ENCODE measurements around the gene CA9.

Gene CA9

DNA sequence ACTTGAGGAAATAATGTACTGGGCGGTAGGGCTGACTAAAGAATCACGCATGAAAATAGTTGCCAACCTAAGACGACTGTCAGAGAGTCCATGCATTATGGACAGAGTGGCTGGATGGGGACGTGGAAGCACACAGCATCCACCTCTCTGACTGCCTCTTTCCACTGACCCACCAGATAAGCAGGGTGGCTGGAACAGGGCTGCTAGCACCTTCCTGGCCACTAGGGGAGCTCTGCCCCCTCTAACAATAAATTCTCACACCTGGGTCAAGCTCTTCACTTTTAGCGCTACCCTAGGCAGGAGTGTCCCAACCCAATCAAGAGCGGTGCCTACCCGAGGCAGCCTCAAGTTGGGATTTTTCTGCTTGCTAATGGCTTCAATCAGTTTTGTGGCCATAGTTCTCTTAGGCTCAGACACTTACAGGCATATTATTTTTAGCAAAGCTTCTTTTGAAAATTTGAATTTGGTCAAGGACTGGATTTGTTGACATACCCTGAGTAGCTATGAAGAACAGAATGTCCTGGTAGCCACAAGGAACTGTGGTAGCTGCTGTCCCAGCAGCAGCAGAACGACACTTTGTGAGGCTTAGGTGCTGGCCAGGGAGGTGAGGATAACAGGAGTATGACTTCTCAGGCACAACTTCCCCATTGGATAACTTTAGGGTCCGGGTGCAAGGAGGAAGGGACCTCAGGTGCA, 22.9 kb downstream of the CA9 start:
- TF ChIP-seq, protein P1, sequence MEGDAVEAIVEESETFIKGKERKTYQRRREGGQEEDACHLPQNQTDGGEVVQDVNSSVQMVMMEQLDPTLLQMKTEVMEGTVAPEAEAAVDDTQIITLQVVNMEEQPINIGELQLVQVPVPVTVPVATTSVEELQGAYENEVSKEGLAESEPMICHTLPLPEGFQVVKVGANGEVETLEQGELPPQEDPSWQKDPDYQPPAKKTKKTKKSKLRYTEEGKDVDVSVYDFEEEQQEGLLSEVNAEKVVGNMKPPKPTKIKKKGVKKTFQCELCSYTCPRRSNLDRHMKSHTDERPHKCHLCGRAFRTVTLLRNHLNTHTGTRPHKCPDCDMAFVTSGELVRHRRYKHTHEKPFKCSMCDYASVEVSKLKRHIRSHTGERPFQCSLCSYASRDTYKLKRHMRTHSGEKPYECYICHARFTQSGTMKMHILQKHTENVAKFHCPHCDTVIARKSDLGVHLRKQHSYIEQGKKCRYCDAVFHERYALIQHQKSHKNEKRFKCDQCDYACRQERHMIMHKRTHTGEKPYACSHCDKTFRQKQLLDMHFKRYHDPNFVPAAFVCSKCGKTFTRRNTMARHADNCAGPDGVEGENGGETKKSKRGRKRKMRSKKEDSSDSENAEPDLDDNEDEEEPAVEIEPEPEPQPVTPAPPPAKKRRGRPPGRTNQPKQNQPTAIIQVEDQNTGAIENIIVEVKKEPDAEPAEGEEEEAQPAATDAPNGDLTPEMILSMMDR (IDR thresholded peaks at IDR 0.05; ENCODE audit: low read depth, low read length): peak; percentile 91
- no peak overlapping the region for H3K4me3 ChIP-seq (replicated peaks in 1 of 2; ENCODE audit: low read depth in 2 of 2, low read length in 2 of 2)
- peak; percentile 61 to 62 for DNase-seq (ENCODE audit: low read depth in 2 of 2)

DNA sequence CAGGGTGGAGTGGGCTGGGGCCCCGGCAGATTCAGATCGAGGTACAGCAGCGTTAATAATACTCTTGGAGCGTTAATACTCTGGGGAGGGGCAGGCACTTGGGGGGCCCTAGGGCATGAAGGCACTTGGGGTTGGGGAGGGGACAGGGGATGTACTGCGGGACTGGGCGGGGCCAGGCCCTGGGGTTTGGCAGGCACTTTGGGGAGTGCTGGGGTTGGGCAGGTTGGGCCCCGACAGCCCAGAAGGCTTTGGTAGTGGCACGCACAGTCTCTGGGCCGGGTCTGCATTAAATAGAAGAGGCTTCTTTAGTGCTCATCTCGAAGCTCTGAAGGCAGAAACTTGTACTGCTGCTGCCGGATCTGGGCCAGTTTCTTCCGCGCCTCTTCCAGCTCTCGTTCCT, 23.8 kb downstream of the CA9 start:
- no peak for DNase-seq (ENCODE audit: low read depth in 2 of 2)
- TF ChIP-seq, protein P1 (IDR thresholded peaks at IDR 0.05; ENCODE audit: low read depth, low read length): no peak
- H3K4me3 ChIP-seq (replicated peaks in 1 of 2; ENCODE audit: low read depth in 2 of 2, low read length in 2 of 2): no peak overlapping the region

DNA sequence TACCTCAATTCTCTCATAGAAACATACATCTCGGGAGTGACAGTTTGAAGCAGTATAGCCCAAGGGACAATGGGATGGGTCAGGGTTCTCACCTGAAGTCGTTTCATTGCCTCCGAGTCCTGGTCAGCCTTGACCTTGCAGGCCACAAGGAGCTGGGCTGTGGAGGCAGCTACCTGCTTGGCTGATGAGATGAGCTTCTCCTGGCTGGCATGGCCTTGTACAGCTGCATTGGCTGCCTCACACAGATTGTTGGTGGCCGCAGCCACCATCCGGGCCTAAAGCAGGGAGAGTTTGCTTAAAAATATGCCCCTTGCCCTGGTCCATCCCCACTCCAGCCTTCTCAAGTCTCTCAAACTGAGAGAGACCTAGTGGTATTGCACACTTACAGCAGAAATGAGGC, 24.5 kb downstream of the CA9 start:
- no peak overlapping the region for H3K4me3 ChIP-seq (replicated peaks in 1 of 2; ENCODE audit: low read depth in 2 of 2, low read length in 2 of 2)
- DNase-seq (ENCODE audit: low read depth in 2 of 2): no peak
- TF ChIP-seq, protein P1 (IDR thresholded peaks at IDR 0.05; ENCODE audit: low read depth, low read length): no peak

DNA sequence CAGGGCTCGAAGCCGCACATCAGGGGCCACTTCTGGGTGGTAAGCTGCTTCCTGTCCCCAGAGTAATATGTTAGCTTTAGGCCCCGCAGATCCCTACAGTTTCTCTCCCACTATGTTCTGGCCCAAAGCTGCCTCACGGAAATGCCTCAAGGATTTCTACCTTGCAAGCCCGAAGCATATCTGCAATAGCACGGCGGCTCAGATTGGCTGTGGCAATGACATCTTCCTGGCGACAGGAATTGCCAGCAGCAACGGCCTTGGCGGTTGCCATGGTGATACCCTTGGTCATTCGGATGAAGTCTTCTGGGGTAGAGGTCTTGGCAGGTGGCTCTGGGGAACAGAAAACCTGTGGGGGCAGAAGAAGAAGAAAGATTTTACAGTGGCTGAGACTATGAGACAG, 26.3 kb downstream of the CA9 start:
- no peak for DNase-seq (ENCODE audit: low read depth in 2 of 2)
- TF ChIP-seq, protein P1 (IDR thresholded peaks at IDR 0.05; ENCODE audit: low read depth, low read length): no peak

DNA sequence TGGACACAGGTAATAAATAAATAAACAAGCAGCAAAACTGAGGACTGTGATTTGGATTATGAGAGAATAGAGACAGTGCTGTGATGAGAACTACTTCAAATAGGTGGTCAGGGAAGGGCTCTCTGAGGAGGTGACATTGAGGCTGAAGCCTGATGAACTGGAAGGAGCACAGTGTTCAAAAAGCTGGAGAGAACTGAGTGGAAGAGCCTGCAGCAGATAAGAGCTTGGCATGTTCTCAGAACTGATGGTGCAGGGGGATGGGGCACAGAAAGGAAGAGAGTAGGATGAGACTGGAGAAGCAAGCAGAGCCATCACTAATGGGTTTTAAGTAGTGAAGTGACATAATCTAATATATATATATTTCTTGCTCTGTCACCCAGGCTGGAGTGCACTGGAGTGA, 27.2 kb downstream of the CA9 start:
- TF ChIP-seq, protein P1 (IDR thresholded peaks at IDR 0.05; ENCODE audit: low read depth, low read length): no peak
- H3K4me3 ChIP-seq (replicated peaks in 1 of 2; ENCODE audit: low read depth in 2 of 2, low read length in 2 of 2): no peak overlapping the region
- no peak for DNase-seq (ENCODE audit: low read depth in 2 of 2)

More for the DNA sequence above, 26.3 kb downstream of the CA9 start:
- no peak overlapping the region for H3K4me3 ChIP-seq (replicated peaks in 1 of 2; ENCODE audit: low read depth in 2 of 2, low read length in 2 of 2)

DNA sequence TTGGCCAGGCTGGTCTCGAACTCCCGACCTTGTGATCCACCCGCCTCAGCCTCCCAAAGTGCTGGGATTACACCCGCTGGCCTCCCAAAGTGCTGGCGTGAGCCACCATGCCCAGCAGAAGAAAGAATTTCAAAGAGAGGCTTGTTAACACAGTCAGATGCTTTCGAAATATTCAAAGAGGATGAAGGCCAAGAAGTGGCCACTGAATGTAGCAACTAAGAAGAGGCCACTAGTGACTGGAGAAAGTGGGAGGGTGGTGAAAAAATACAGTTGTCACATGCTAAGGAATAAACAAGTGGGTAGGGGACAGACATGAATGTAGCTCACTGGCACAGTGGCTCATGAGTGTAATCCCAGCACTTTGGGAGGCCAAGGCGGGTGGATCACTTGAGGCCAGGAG, 29.0 kb downstream of the CA9 start:
- no peak for DNase-seq (ENCODE audit: low read depth in 2 of 2)
- H3K4me3 ChIP-seq (replicated peaks in 1 of 2; ENCODE audit: low read depth in 2 of 2, low read length in 2 of 2): no peak overlapping the region
- TF ChIP-seq, protein P1 (IDR thresholded peaks at IDR 0.05; ENCODE audit: low read depth, low read length): no peak
